Endometrial microvascular endothelial cells (primary cell): ENCODE data around the gene CA12. TPM values are rescaled to one million over a fixed set of nuclear protein-coding genes. Genes with fewer than 3 reads are reported as not detected.
"Not testable (repeated sequence)": the region's sequence is repeated elsewhere in the genome, so short reads cannot be mapped to it uniquely, and the experiment has no call there.

Experiments
- in situ Hi-C: cut with HindIII; loops from 2 replicates; pipeline ENCODE4 v1.10.0; 2017; ENCODE audit warnings: low sequenced_read_pairs, low pct_unique_long_range_greater_than_20kb; ENCODE audit errors: inconsistent ontology term
- total RNA-seq: library from RNA; depleted of rRNA; stranded (reverse); fragments of >200 nt; gene quantifications from one replicate; pipeline ENCODE4 v1.2.3, GENCODE V29; 2015; ENCODE audit errors: inconsistent ontology term

The CA12 gene
- total RNA-seq, 1 donor from 2014 or later: 1.3 TPM

DNA sequence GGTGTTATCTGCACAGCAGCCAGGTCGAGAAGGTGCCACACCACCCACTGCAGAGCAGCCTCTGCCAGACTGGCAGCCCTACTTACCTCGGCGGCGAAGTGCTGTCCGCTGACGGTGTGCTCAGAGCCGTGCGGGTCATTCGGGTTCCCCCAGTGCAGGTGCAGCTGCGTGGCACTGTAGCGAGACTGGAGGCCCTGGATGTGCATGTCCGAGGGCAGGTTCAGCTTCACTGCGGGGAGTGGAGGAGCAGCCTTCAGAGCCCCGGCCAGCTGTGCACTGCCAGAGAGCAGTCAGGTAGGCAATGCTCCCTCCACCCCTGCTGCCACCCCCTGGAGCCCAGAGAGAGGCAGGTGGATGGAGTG is 36.3 kb downstream of the CA12 start:
- in situ Hi-C loops: no loop called here

GRCh38 chr15:63344731-63345390 is 36.8 kb downstream of the CA12 start:
- in situ Hi-C loops: no loop called here

DNA sequence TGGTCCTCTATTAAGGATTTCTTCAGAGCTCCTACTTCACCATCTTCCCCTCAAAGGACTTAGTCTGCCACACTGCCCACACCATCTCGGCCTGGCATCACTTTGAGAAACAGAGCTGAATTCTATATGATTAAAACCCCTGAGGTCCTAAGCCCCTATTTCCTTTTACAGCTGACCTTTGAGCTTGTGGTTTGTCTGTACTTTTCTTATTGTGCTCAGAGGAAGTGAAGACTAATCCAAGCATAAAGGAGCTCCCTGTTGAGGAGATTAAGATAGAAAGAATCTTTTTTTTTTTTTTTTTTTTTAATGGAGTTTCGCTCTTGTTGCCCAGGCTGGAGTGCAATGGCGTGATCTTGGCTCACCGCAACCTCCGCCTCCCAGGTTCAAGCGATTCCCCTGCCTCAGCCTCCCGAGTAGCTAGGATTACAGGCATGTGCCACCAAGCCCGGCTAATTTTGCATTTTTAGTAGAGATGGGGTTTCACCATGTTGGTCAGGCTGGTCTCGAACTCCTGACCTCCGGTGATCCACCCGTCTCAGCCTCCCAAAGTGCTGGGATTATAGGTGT is 38.6 kb downstream of the CA12 start:
- in situ Hi-C loops: not testable (repeated sequence)

DNA sequence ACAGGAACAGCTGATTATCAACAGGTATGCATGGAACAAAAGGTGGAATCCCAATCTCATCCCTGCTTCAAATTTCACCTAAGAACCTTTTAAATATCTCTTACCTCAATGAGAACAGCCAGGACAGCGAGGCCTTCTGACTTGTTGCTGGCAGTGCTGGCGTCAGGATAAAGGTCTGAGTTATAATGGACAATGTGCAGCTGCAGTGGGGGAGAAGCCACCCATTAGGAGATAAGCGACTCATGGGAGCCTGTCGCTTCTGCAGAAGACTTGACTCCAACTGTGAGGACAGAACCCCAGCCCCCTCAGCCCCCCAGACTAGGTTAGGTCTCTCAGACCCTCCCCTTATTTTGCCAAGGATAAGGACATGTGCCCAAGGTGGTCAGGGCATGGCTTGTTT is 39.7 kb downstream of the CA12 start:
- in situ Hi-C loops: no loop called here

DNA sequence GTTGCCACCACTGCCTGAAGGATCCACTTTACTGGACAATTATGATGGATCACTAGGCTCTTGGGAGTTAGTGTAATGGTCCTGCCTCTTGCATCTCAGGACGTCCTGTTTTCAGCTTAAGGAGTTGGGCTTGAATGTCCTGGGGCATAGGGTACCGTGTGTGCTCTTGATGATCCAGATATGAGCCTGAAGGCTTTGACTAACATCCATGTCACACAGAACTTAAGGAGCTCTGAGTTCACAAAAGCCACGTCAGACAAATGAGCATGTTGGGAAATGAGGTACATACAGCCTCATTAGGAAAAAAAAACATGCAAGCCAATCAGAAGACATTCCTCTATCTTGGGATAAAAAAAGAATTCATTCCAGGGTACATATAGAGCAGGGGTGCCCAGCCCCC is 40.8 kb downstream of the CA12 start:
- in situ Hi-C loops: no loop called here

DNA sequence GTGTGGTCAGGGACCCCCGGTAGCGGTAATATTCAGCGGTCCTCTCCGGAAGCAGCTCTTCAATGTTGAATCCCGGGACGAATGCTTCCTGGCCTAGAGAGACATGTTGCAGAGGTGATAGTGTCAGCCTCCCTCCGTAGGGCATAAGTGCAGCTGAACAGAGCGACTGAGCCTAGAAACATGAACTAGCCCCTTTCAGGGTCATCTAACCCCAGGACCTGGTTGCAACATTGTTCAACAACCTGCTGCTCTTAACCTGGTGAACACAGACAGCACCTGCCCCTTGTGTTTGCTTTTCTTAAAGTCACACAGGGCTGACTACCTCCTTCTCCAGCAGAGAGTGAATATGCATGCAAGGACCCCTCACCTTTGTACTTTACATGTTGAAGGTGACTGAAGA is 41.3 kb downstream of the CA12 start:
- in situ Hi-C loops: no loop called here

- in situ Hi-C loops: no loop called here
These were observed 41.8 kb downstream of the CA12 start for GRCh38 chr15:63339836-63340235.

DNA sequence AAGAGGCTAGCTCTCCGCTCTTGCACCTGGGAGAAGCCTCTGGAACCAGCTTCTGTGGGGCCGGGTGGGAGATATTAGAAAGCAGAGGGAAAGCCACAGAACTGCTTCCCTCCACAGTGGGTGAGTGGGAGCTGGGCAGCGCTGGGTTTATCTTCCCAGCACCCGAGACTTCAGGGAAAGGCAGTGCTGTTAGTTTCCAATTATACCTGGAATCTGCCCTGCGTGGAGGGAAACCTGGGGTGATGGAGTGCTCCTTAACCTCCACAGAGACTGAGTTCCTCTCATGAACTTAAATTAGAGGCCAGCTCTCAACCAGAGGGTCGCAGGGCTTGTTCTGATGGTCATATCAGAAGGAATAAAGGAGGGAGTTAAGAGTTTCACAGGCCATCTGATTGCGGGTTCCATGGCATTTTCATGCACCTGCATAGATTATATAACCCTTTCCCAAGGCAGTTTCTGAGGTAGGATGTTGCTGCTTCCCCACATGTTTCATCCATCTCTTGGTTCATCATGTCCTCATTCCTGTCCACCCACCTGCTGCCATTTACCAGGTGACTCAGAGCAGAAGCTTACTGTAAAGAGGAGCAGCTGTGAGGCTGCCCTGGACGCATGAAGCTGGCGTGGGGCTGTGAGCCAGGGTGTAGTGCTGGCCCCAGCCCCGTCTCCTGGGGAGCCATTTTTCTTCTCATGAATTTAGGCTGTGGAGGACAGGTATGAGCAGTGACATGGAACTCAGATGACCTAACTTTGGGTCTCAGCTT is 42.5 kb downstream of the CA12 start:
- in situ Hi-C loops: no loop called here

DNA sequence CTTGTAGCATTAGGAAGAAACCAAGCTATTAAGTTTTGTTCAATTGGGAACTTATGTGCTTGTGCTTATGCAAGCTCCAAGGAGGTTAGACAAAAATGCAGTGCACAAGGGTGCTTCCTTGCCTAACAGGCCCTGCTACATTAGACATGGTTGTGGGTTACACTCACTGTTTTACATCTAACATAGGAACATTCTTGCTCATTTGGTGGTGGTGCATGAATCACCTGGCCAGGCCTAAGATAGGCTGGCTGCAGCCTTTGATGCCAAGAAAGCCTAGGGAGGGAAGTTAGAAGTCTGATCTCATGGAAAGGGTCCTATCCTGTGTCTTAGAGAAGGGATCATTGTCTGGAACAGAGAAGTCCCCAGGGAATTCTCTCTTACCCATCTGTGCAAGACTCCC is 43.5 kb downstream of the CA12 start:
- in situ Hi-C loops: no loop called here

DNA sequence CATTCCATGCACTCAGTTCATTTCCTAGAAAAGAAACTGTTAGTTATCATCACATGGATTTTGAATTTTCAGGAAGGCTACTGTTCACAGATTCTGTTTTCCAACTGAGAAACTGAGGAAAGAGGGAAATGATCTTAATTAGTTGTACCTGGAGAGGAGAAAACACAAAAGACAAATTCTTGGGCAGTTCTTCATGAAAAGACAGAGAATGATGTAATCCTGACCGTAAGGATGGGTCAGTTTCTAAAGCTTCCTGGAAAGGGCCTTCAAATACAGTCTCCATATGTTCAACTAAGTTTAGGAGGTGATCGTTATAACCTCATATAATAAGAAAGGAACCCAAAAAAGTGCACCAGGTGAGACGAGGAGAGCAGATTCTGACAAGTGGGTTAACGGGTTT is 44.6 kb downstream of the CA12 start:
- in situ Hi-C loops: no loop called here

GRCh38 chr15:63335543-63336240 is 46.0 kb downstream of the CA12 start:
- in situ Hi-C loops: no loop called here

- in situ Hi-C loops: no loop called here
These were observed 46.8 kb downstream of the CA12 start for GRCh38 chr15:63334821-63335220.

GRCh38 chr15:63332367-63333124 is 49.1 kb downstream of the CA12 start:
- in situ Hi-C loops: no loop called here

DNA sequence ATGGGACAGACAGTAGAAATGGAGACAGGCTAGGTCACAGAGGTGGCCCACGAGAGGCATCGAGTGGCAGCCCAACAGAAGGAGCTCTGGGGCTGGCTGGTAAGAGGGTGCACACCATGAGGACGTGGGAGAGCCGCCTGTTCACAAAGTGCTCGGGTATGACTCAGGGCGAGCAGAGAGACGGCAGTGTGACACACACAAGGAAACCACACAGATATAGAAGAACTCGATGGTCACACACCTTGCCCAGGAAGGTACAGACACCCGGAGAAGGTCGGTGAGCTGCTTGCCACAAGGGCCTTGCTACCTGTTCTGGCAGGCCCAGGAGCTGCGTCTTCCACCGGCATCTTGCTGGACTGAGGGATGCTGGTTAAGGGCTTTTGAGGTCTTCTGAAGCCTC is 50.2 kb downstream of the CA12 start:
- in situ Hi-C loops: no loop called here

- in situ Hi-C loops: no loop called here
These were observed 50.7 kb downstream of the CA12 start for GRCh38 chr15:63330926-63331325.

- in situ Hi-C loops: no loop called here
These were observed 51.9 kb downstream of the CA12 start for GRCh38 chr15:63329567-63330350.

DNA sequence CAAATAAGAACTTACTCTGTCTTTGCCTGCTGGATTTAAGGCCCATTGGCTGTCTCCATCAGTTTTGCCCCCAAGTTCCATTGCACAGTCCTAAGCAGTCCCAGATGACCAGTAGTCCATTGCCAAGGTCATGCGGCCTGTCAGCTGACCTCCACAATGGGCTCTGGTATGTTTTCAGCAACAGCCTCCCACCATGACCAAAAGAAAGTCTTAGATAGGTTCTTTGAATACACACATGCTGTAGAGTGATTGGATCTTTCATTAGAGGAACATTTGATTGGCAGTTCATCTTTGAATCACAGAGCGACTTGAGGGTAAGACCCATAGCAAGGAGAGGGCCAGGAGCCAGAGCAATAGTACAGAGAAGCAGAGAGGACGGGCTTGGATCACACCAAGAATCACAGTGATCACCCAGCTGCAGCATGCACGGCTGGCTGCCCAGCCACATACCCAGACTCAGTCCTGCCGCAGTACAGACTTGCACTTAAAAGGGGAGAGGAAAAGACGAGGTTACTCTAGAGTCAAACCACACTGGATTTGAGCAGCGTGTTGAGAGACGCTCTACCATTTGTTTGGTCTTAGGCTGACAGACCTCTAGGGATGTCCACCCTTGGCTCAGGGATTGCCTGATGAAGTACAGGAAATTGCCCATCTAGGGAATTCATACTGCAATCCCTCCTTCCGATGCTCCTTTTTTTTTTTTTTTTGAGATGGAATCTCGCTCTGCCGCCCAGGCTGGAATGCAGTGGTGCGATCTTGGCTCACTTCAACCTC is 53.8 kb downstream of the CA12 start:
- in situ Hi-C loops: no loop called here

DNA sequence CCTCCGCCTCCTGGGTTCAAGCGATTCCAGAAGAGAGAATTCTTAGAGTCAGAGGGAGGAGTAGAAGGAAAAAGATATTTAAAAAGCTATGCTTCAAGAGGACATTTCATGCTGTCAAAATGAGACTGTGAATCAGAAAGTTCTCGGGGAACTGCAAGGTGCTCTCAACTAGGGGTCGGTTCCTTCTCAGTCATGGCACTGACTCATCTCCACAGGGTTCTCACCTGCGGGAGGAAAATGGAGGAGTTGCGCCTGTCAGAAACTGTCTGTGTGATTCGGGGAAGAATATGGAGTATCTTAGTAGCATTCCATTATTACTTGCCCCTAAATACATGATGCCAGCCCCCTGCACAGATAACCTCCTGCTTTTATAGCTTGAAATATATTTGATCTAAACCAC is 56.9 kb downstream of the CA12 start:
- in situ Hi-C loops: no loop called here
